Motor neuron (in vitro differentiated cells): ENCODE measurements around the gene SMG5. TPM values are rescaled to one million over a fixed set of nuclear protein-coding genes. Genes with fewer than 3 reads are reported as not detected.
A peak's percentile ranks its signal among the peaks of the same experiment; 100 is the strongest.

Source experiments
- ATAC-seq, 8 experiments: fragments of 200-7000 bp; cut with Tn5 transposase; replicated peaks in 6 of 8; 2 replicates each; pipeline ENCODE4 v1.8.0; 2021; ENCODE audit warnings: mild to moderate bottlenecking in 8 of 8, moderate library complexity in 8 of 8
- H3K27ac ChIP-seq, 2 donors: fragments of 250-450 bp; sonication (Bioruptor Pico); 2 replicates each; pipeline ENCODE4 v1.9.0; 2021; ENCODE audit warnings: antibody characterized with exemption in 2 of 2, mild to moderate bottlenecking in 2 of 2, moderate library complexity in 1 of 2
- H3K4me1 ChIP-seq, 2 donors: fragments of 250-450 bp; sonication (Bioruptor Pico); replicated peaks in 1 of 2; 2 replicates each; pipeline ENCODE4 v1.6.1; 2021; ENCODE audit warnings: antibody characterized with exemption in 2 of 2, mild to moderate bottlenecking in 2 of 2, moderate library complexity in 1 of 2
- H3K4me3 ChIP-seq, 5 donors: fragments of 250-450 bp; sonication (Bioruptor Pico); 2 replicates each; pipeline ENCODE4 v1.9.0; 2021; ENCODE audit warnings: antibody characterized with exemption in 5 of 5, mild to moderate bottlenecking in 5 of 5, moderate library complexity in 4 of 5
- WGBS, 10 experiments: fragments of 450-650 bp; shearing (Covaris generic); methylation state at CpG; one replicate each; pipeline ENCODE4 v1.0.0; 2022; 5-methylcytosine and 5-hydroxymethylcytosine counted together
- in situ Hi-C, 9 experiments: fragments of 400-800 bp; cut with MboI; loops; one replicate each; pipeline ENCODE4 v1.15.0; 2021; ENCODE audit warnings: low sequenced_read_pairs in 9 of 9, low pct_unique_long_range_greater_than_20kb in 2 of 9; ENCODE audit not compliant: unreplicated experiment in 9 of 9
- total RNA-seq, 8 experiments: library from RNA; unstranded; fragments of 300-600 nt; gene quantifications; 2 replicates each; pipeline versions ENCODE4 v1.2.3 to v1.2.4, GENCODE V29; 2022

SMG5 gene
- total RNA-seq, 8 experiments from 2014 or later, result 34.5 to 78.8 (median 62.7) TPM

DNA sequence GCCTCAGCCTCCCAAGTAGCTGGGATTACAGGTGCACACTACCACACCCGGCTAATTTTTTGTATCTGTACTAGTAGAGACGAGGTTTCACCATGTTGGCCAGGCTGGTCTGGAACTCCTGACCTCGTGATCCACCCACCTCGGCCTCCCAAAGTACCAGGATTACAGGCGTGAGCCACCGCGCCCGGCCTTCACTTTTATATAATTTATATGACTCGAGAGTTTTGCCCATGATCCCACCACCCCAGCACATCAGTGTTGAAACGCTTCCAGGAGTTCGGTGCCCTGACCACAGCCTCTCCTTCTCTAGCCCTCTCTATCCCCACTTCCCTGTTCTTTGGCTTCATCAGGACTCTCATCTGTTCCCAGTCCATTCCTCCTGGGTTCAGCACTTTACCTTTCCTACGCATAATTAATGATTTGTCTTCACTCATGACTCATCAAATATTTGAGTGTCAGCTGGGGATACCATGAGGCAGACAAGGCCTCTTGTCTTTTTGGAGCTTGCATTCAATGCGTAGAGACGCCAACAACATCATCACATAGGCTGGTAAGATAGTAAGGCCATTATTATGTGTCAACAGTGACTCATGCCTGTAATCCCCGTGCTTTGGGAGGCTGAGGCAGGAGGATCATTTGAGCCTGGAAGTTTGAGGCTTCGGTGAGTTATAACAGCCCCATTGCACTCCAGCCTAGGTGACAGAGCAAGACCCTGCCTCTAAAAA is 68.4 kb downstream of the SMG5 start:
- Histone ChIP-seq H3K27ac (peak overlapping the region; percentile 98 to 99), H3K4me3 (peak overlapping the region; percentile 58 to 82 (median 67)), H3K4me1 (peaks cover 12% of the 10 kb centered on the region in 2 donors)
- ATAC-seq, result no peak
- in situ Hi-C loops, result loop anchor here in 3 of 9 experiments (10.0 to 25.0 kb wide), 2 partner anchors 69 to 127 kb away; partner anchors contain the start of gene MEX3A (in 2 of the 3)
- WGBS, 10 experiments, result 77 to 95% (median 87%) methylated on average over 4 to 16 of the region's 16 CpGs; no CpG with 5 or more reads in 1 of the 10 experiments

DNA sequence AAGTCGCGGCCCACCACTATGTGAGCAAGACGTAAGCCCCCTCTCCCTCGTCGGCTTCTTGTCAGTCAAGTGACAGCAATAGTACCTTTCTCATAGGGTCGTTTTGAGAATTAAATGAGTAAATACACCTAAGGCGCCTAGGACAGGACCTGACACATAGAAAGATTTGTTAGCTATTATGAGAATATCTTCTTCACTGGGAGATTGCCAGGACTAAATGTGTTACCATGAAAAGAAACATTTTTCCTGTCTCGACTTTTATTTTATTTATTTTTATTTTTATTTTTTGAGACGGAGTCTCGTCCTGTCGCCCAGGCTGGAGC is 69.0 kb downstream of the SMG5 start:
- peak overlapping the region; percentile 58 to 82 (median 67) for H3K4me3 ChIP-seq
- peaks cover 12% of the 10 kb centered on the region in 2 donors for H3K4me1 ChIP-seq
- WGBS, 10 experiments, result 0 to 73% (median 23%) methylated on average over 1 to 11 of the region's 11 CpGs
- in situ Hi-C loops, result loop anchor here in 3 of 9 experiments (10.0 to 25.0 kb wide), 2 partner anchors 69 to 126 kb away; partner anchors contain the start of gene MEX3A (in 2 of the 3)
- H3K27ac ChIP-seq, result peak overlapping the region; percentile 98 to 99
- ATAC-seq, result no peak

DNA sequence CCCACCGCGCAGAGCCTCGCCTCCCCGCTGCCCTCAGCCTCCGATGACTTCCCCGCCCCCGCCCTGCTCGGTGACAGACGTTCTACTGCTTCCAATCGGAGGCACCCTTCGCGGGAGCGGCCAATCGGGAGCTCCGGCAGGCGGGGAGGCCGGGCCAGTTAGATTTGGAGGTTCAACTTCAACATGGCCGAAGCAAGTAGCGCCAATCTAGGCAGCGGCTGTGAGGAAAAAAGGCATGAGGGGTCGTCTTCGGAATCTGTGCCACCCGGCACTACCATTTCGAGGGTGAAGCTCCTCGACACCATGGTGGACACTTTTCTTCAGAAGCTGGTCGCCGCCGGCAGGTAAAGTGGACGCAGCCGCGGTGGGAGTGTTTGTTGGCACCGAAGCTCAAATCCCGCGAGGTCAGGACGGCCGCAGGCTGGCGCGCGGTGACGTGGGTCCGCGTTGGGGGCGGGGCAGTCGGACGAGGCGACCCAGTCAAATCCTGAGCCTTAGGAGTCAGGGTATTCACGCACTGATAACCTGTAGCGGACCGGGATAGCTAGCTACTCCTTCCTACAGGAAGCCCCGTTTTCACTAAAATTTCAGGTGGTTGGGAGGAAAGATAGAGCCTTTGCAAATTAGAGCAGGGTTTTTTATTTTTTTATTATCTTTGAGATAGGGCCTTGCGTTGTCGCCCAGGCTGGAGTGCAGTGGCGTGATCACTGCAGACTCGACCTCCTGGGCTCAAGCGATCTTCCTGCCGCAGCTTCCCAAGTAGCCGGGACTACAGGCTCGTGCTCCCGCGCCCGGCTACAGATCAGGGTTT is 69.6 kb downstream of the SMG5 start, which contains the start of gene PMF1:
PMF1 (plus strand) TSS at position 175 of the 811 bp plus-strand sequence; CDS start at position 184, 9 bp downstream.
- Histone ChIP-seq H3K27ac (peak within 1 kb of the TSS; percentile 98 to 99), H3K4me1 (peaks cover 12% of the 10 kb centered on the region in 2 donors), H3K4me3 (peak within 1 kb of the TSS; percentile 58 to 82 (median 67))
- ATAC-seq, result peak; percentile 93 to 96 (median 95)
- WGBS, 10 experiments, result 0 to 5% (median 1%) methylated on average over 3 to 31 of the region's 61 CpGs; no CpG with 5 or more reads in 3 of the 10 experiments
- in situ Hi-C loops, result loop anchor here in 3 of 9 experiments (10.0 to 25.0 kb wide), 2 partner anchors 68 to 126 kb away; partner anchors contain the start of gene MEX3A (in 2 of the 3)

DNA sequence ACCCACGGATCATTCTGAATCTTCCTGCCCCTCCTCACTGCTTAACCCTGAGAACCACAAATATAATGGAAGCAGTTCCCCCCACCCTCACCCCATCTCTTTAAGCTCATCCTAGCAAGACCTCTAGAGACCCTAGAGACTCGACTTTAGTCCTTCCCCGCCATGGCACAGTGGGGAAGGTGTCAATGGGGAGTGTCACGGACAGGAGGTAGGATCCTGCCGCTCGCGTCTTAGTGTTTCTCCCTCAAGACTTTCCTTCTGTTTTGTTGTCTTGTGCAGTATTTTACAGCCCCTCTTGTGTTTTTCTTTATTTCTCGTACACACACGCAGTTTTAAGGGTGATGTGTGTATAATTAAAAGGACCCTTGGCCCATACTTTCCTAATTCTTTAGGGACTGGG is 70.5 kb downstream of the SMG5 start:
- 50 to 100% (median 88%) methylated on average over 1 to 9 of the region's 9 CpGs; no CpG with 5 or more reads in 2 of the 10 experiments for WGBS, 10 experiments
- Histone ChIP-seq H3K4me3 (peak overlapping the region; percentile 58 to 82 (median 67)), H3K27ac (peak overlapping the region; percentile 98 to 99), H3K4me1 (peaks cover 12% of the 10 kb centered on the region in 2 donors)
- ATAC-seq, result no peak
- in situ Hi-C loops, result loop anchor here in 3 of 9 experiments (10.0 to 25.0 kb wide), 2 partner anchors 67 to 125 kb away; partner anchors contain the start of gene MEX3A (in 2 of the 3)

DNA sequence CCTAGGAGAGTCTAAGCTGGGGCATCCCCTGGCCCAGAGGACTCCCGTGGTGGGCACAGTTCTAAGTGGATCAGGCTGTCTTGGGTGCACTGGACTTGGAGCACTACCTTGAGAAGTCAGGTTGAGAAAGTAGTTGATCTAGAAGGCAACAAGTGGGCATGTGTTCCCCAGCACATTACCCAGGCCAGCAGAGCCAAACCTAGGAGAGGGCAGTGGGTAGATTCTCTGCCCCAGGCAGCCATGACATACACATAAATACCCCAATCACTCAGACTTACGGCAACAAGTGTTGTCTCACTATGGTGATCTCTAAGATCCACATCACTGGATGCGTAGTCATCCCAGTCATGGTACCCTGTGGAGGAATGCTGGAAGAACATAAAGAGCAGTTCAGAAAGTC is 71.4 kb downstream of the SMG5 start:
- peaks cover 12% of the 10 kb centered on the region in 2 donors for H3K4me1 ChIP-seq
- no peak for ATAC-seq
- no peak overlapping the region for H3K27ac ChIP-seq
- no peak overlapping the region for H3K4me3 ChIP-seq
- 88 to 100% (median 100%) methylated on average over 1 to 3 of the region's 3 CpGs; no CpG with 5 or more reads in 5 of the 10 experiments for WGBS, 10 experiments
- in situ Hi-C loops, result loop anchor here in 3 of 9 experiments (10.0 to 25.0 kb wide), 2 partner anchors 66 to 124 kb away; partner anchors contain the start of gene MEX3A (in 2 of the 3)

DNA sequence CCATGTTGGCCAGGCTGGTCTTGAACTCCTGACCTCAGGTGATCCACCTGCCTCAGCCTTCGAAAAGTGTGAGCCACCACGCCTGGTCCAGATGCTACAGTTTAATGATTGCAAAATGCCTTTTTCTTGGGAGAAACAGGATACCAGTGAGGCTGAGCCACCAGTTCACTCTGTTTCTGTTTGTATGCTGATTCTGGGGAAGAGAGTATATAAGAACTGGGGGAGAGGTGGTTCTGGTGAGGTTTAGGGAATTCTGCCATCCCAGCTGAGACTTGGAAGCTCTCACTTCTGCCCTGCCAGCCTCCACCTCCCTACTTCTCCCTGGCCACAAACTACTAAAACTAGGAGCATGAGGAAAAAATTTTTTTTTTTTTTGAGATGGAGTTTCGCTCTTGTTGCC is 77.9 kb downstream of the SMG5 start:
- H3K27ac ChIP-seq, result no peak overlapping the region
- in situ Hi-C loops, result loop anchor here in 2 of 9 experiments (25.0 kb wide), 1 partner anchor 117 kb away; the partner anchor contains the start of gene MEX3A (in 2 of the 2)

DNA sequence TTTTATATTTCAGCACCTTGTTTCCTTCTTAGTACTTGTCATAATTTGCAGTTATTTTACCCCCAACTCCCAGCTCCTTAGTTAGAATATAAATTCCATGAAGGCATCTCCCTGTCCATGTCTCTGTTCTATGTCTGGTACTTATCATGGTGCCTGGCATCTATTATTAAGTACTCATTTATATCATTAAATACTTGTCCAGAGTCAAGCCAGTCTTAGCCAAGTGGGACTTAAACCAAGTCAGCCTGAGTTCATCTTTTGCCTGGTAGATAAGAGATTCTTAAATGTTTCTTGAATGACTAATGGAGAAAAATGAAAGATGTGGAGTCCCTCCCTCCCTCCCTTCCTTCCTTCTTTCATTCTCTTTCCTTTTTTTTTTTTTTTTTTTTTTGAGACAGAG is 79.3 kb downstream of the SMG5 start:
- H3K4me1 ChIP-seq, result no peaks in the 10 kb centered on the region
- no peak for ATAC-seq
- no peak overlapping the region for H3K27ac ChIP-seq
- H3K4me3 ChIP-seq, result no peak overlapping the region
- in situ Hi-C loops, result loop anchor here in 2 of 9 experiments (25.0 kb wide), 1 partner anchor 116 kb away; the partner anchor contains the start of gene MEX3A (in 2 of the 2)

More for the DNA sequence above, 77.9 kb downstream of the SMG5 start:
- Histone ChIP-seq H3K4me3 (no peak overlapping the region), H3K4me1 (no peaks in the 10 kb centered on the region)
- WGBS, 10 experiments, result 94 to 100% (median 100%) methylated on average over 1 to 2 of the region's 3 CpGs; no CpG with 5 or more reads in 5 of the 10 experiments
- no peak for ATAC-seq

DNA sequence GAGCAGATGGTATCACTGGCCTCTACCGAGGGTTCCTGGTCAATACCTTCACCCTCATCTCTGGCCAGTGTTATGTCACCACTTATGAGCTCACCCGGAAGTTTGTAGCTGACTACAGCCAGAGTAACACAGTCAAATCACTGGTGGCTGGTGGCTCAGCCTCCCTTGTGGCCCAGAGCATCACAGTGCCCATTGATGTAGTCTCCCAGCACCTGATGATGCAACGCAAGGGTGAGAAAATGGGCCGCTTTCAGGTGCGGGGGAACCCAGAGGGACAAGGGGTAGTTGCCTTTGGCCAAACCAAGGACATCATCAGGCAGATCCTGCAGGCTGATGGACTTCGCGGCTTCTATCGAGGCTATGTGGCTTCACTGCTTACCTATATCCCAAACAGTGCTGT is 82.6 kb downstream of the SMG5 start:
- H3K27ac ChIP-seq, result no peak overlapping the region
- no peak overlapping the region for H3K4me3 ChIP-seq
- in situ Hi-C loops, result loop anchor here in 2 of 9 experiments (25.0 kb wide), 1 partner anchor 113 kb away; the partner anchor contains the start of gene MEX3A (in 2 of the 2)
- H3K4me1 ChIP-seq, result peaks cover 2 to 5% of the 10 kb centered on the region in 2 donors
- WGBS, 10 experiments, result 79 to 100% (median 92%) methylated on average over 2 to 8 of the region's 8 CpGs; no CpG with 5 or more reads in 5 of the 10 experiments
- ATAC-seq, result peak in 5 of 8 experiments; percentile 15 to 68 (median 34)

Other genes with a start within 250 kb of the SMG5 start
- gene UBQLN4, start 229.0 kb downstream of the SMG5 start, total RNA-seq, result 10 to 100 TPM; 22.7 to 51.1 (median 35.0) TPM
- gene LAMTOR2, start 228.0 kb downstream of the SMG5 start, total RNA-seq, result 100 to 1,000 TPM in 5 of 8 experiments, 10 to 100 TPM in 3; 85.2 to 166 (median 102) TPM
- gene RAB25, start 221.7 kb downstream of the SMG5 start, total RNA-seq, result 1 to 10 TPM in 3 of 8 experiments, under 1 TPM in 2, not detected in 3; 0.50 to 1.3 (median 1.1) TPM
- gene MEX3A, start 200.4 kb downstream of the SMG5 start, total RNA-seq, result 10 to 100 TPM in 7 of 8 experiments, 1 to 10 TPM in 1; 1.2 to 92.3 (median 33.9) TPM
- gene LMNA, start 168.1 kb downstream of the SMG5 start, total RNA-seq, result 100 to 1,000 TPM in 3 of 8 experiments, 10 to 100 TPM in 5; 29.8 to 370 (median 68.0) TPM
- gene SEMA4A, start 129.2 kb downstream of the SMG5 start, total RNA-seq, result 1 to 10 TPM in 7 of 8 experiments, under 1 TPM in 1; 0.85 to 6.1 (median 2.7) TPM
- gene SLC25A44, start 88.7 kb downstream of the SMG5 start, total RNA-seq, result 10 to 100 TPM; 16.5 to 26.8 (median 20.9) TPM
- 100 to 1,000 TPM in 1 of 8 experiments, 10 to 100 TPM in 7; 19.8 to 131 (median 46.3) TPM for gene PMF1, start 69.8 kb downstream of the SMG5 start, total RNA-seq
- 1 to 10 TPM in 3 of 8 experiments, under 1 TPM in 5; 0.36 to 2.6 (median 0.93) TPM for gene BGLAP, start 40.6 kb downstream of the SMG5 start, total RNA-seq
- gene PAQR6, start 34.8 kb downstream of the SMG5 start, total RNA-seq, result 1 to 10 TPM in 7 of 8 experiments, under 1 TPM in 1; 0.61 to 8.6 (median 2.6) TPM
- gene TMEM79, start 1.5 kb upstream of the SMG5 start, total RNA-seq, result 1 to 10 TPM; 3.1 to 6.5 (median 4.8) TPM
- 100 to 1,000 TPM in 1 of 8 experiments, 10 to 100 TPM in 7; 16.3 to 138 (median 33.0) TPM for gene GLMP, start 12.9 kb upstream of the SMG5 start, total RNA-seq
- gene VHLL, start 16.5 kb upstream of the SMG5 start, total RNA-seq, result 1 to 10 TPM in 1 of 8 experiments, under 1 TPM in 5, not detected in 2; 0.46 to 1.4 (median 0.67) TPM
- gene CCT3, start 55.5 kb upstream of the SMG5 start, total RNA-seq, result 100 to 1,000 TPM; 204 to 465 (median 351) TPM
- gene TSACC, start 55.7 kb upstream of the SMG5 start, total RNA-seq, result 1 to 10 TPM in 3 of 8 experiments, under 1 TPM in 3, not detected in 2; 0.22 to 8.3 (median 1.2) TPM
- 1 to 10 TPM in 1 of 8 experiments, under 1 TPM in 4, not detected in 3; 0.38 to 1.8 (median 0.50) TPM for gene RHBG, start 86.4 kb upstream of the SMG5 start, total RNA-seq
- 10 to 100 TPM in 5 of 8 experiments, 1 to 10 TPM in 3; 6.6 to 28.6 (median 11.3) TPM for gene MEF2D, start 217.9 kb upstream of the SMG5 start, total RNA-seq